SU-DHL-6 (cell line): ENCODE results near the gene C14orf132.
A peak's percentile ranks its signal among the peaks of the same experiment; 100 is the strongest.

Experiments used
- H2AFZ ChIP-seq: fragments of 200-600 bp; sonication (generic); 2 replicates; pipeline ENCODE4 v1.6.1; 2014; ENCODE audit warnings: low read depth, mild to moderate bottlenecking, moderate library complexity, mixed read lengths, antibody characterized with exemption, low read length; ENCODE audit not compliant: severe bottlenecking
- H3F3A ChIP-seq: fragments of 200-600 bp; shearing (Covaris generic); 2 replicates; pipeline ENCODE4 v1.6.0; 2016; ENCODE audit warnings: antibody characterized with exemption, mild to moderate bottlenecking; ENCODE audit not compliant: insufficient read depth
- H3K27ac ChIP-seq: fragments of 200-600 bp; sonication (generic); 2 replicates; pipeline ENCODE4 v1.5.1; 2016; ENCODE audit warnings: low read depth, mild to moderate bottlenecking, low read length, moderate library complexity, mixed read lengths
- H3K27me3 ChIP-seq: fragments of 200-600 bp; sonication (generic), shearing (Covaris generic); 2 replicates; pipeline ENCODE4 v1.6.0; 2014; ENCODE audit warnings: mild to moderate bottlenecking, low read length
- H3K36me3 ChIP-seq: fragments of 200-600 bp; sonication (generic); 2 replicates; pipeline ENCODE4 v1.6.1; 2014; ENCODE audit warnings: mild to moderate bottlenecking, low read length, mixed read lengths
- H3K4me2 ChIP-seq: fragments of 300-600, 200-600 bp; shearing (Covaris generic), sonication (generic); 2 replicates; pipeline ENCODE4 v1.6.0; 2014; ENCODE audit warnings: low read length, low read depth, mild to moderate bottlenecking; ENCODE audit not compliant: poor library complexity, severe bottlenecking
- H3K4me3 ChIP-seq: fragments of 200-600 bp; sonication (generic); 2 replicates; pipeline ENCODE4 v1.5.1; 2014; ENCODE audit warnings: antibody characterized with exemption, low read length, mild to moderate bottlenecking, mixed read lengths; ENCODE audit not compliant: insufficient read depth, poor library complexity, severe bottlenecking
- H3K79me2 ChIP-seq: fragments of 200-600 bp; sonication (generic); 2 replicates; pipeline ENCODE4 v1.6.1; 2014; ENCODE audit warnings: mild to moderate bottlenecking, low read length, moderate library complexity; ENCODE audit not compliant: insufficient read depth
- H3K9ac ChIP-seq: fragments of 200-600 bp; sonication (generic); 2 replicates; pipeline ENCODE4 v1.7.0; 2014; ENCODE audit warnings: mild to moderate bottlenecking, low read length
- H3K9me2 ChIP-seq: fragments of 200-600 bp; sonication (generic); replicated peaks from 2 replicates; pipeline ENCODE4 v1.6.1; 2014; ENCODE audit warnings: low read length; ENCODE audit not compliant: insufficient read depth
- H3K9me3 ChIP-seq: fragments of 200-600 bp; sonication (generic); 2 replicates; pipeline ENCODE4 v1.6.1; 2014; ENCODE audit warnings: low read length, mixed read lengths; ENCODE audit not compliant: insufficient read depth
- H4K20me1 ChIP-seq: fragments of 200-600 bp; sonication (generic); 2 replicates; pipeline ENCODE4 v1.6.1; 2014; ENCODE audit warnings: low read depth, mild to moderate bottlenecking, antibody characterized with exemption, low read length, moderate library complexity, mixed read lengths
- CTCF ChIP-seq: fragments of 200-600 bp; sonication (generic); IDR thresholded peaks from one replicate; pipeline ENCODE4 v1.5.1; 2017; ENCODE audit warnings: antibody characterized with exemption, mild to moderate bottlenecking, low read length, moderate library complexity; ENCODE audit not compliant: insufficient read depth, poor library complexity, severe bottlenecking
- EZH2phosphoT487 ChIP-seq: fragments of 200-600 bp; sonication (generic), shearing (Covaris generic); conservative IDR thresholded peaks from 2 replicates; pipeline ENCODE4 v1.6.1; 2018; ENCODE audit warnings: mild to moderate bottlenecking, antibody characterized with exemption, low read length, moderate library complexity, mixed read lengths

C14orf132 gene

GRCh38 chr14:96078625-96079016 lies 39.5 kb downstream of the C14orf132 start:
- no peaks in the 10 kb centered on the region for H3K36me3 ChIP-seq
- peaks cover 3% of the 10 kb centered on the region; the same call in 1 of the 2 replicates for H4K20me1 ChIP-seq
- H2AFZ ChIP-seq, result no peak overlapping the region
- no peak overlapping the region for H3K4me2 ChIP-seq
- no peaks in the 10 kb centered on the region for H3K9me2 ChIP-seq
- peak overlapping the region; percentile 49 for H3K27ac ChIP-seq
- no peaks in the 10 kb centered on the region for H3K27me3 ChIP-seq
- H3F3A ChIP-seq, result no peaks in the 10 kb centered on the region
- H3K9ac ChIP-seq, result no peak overlapping the region
- H3K9me3 ChIP-seq, result no peaks in the 10 kb centered on the region
- no peaks in the 10 kb centered on the region for H3K79me2 ChIP-seq
- TF ChIP-seq EZH2phosphoT487, result no peak
- TF ChIP-seq CTCF, result no peak
- no peak overlapping the region for H3K4me3 ChIP-seq

- H2AFZ ChIP-seq, result no peak overlapping the region
- no peaks in the 10 kb centered on the region for H3K79me2 ChIP-seq
- peaks cover 3% of the 10 kb centered on the region; the same call in 1 of the 2 replicates for H4K20me1 ChIP-seq
- TF ChIP-seq EZH2phosphoT487 (no peak), CTCF (no peak)
- H3K4me3 ChIP-seq, result no peak overlapping the region
- no peak overlapping the region for H3K4me2 ChIP-seq
- no peaks in the 10 kb centered on the region for H3K36me3 ChIP-seq
- no peaks in the 10 kb centered on the region for H3K27me3 ChIP-seq
- no peaks in the 10 kb centered on the region for H3K9me2 ChIP-seq
- no peaks in the 10 kb centered on the region for H3K9me3 ChIP-seq
- H3K27ac ChIP-seq, result no peak overlapping the region
- no peak overlapping the region for H3K9ac ChIP-seq
- no peaks in the 10 kb centered on the region for H3F3A ChIP-seq
These were observed 39.9 kb downstream of the C14orf132 start for GRCh38 chr14:96079066-96079465.

GRCh38 chr14:96080571-96080970 lies 41.4 kb downstream of the C14orf132 start:
- no peak overlapping the region for H3K4me2 ChIP-seq
- no peak overlapping the region for H3K4me3 ChIP-seq
- no peak for TF ChIP-seq EZH2phosphoT487
- TF ChIP-seq CTCF, result no peak
- no peaks in the 10 kb centered on the region for H3K27me3 ChIP-seq
- H3F3A ChIP-seq, result no peaks in the 10 kb centered on the region
- no peaks in the 10 kb centered on the region for H3K79me2 ChIP-seq
- no peaks in the 10 kb centered on the region for H3K36me3 ChIP-seq
- no peak overlapping the region for H3K9ac ChIP-seq
- H4K20me1 ChIP-seq, result 0 out of 2 replicates have a peak, but pooled peaks cover under 1% of the 10 kb centered on the region
- H3K9me3 ChIP-seq, result no peaks in the 10 kb centered on the region
- no peaks in the 10 kb centered on the region for H3K9me2 ChIP-seq
- no peak overlapping the region for H2AFZ ChIP-seq
- H3K27ac ChIP-seq, result no peak overlapping the region
